Neural progenitor cell (in vitro differentiated cells): ENCODE results near the gene ABCG5.

Experiments used
- EZH2phosphoT487 ChIP-seq: fragments of 200-600 bp; sonication (generic); IDR thresholded peaks from 2 replicates; pipeline ENCODE4 v1.6.1; 2017; ENCODE audit warnings: antibody characterized with exemption
- TF ChIP-seq, protein P1 (sequence below): fragments of 200-600 bp; sonication (generic); IDR thresholded peaks from 2 replicates; pipeline ENCODE4 v1.5.1; 2017; ENCODE audit warnings: antibody characterized with exemption, mild to moderate bottlenecking

GRCh38 chr2:43803113-43803512 lies 35.5 kb downstream of the ABCG5 start:
- TF ChIP-seq, protein P1, sequence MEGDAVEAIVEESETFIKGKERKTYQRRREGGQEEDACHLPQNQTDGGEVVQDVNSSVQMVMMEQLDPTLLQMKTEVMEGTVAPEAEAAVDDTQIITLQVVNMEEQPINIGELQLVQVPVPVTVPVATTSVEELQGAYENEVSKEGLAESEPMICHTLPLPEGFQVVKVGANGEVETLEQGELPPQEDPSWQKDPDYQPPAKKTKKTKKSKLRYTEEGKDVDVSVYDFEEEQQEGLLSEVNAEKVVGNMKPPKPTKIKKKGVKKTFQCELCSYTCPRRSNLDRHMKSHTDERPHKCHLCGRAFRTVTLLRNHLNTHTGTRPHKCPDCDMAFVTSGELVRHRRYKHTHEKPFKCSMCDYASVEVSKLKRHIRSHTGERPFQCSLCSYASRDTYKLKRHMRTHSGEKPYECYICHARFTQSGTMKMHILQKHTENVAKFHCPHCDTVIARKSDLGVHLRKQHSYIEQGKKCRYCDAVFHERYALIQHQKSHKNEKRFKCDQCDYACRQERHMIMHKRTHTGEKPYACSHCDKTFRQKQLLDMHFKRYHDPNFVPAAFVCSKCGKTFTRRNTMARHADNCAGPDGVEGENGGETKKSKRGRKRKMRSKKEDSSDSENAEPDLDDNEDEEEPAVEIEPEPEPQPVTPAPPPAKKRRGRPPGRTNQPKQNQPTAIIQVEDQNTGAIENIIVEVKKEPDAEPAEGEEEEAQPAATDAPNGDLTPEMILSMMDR, result no peak
- no peak for TF ChIP-seq EZH2phosphoT487
